GM12878 (cell line): Measurements from ENCODE around the gene NPM3. TPM values are rescaled to one million over a fixed set of nuclear protein-coding genes. Genes with fewer than 3 reads are reported as not detected.

Experiments used
- ATAC-seq: fragments of 200-7000 bp; cut with Tn5 transposase; 3 replicates; pipeline ENCODE4 v1.9.1; 2020; ENCODE audit warnings: mild to moderate bottlenecking, moderate library complexity
- BruUV-seq: library from RNA; stranded (reverse); fragments of 400-500 nt; replicated peaks from 2 replicates; lab custom pipeline; 2021; lab: Mats Ljungman, UMichigan
- CTCF ChIA-PET: fragments of 300-600 bp; sonication (Branson Sonifier 250); formaldehyde crosslinking; extraction: SDS; loops from one replicate; lab custom pipeline; 2021; ENCODE audit warnings: inconsistent platforms; lab: Yijun Ruan, JAX
- POLR2A ChIA-PET: fragments of 350-600 bp; formaldehyde crosslinking; extraction: SDS; loops from one replicate; lab custom pipeline; 2021; ENCODE audit warnings: inconsistent platforms; lab: Charles Lee
- RAD21 ChIA-PET: fragments of 300-600 bp; sonication (Branson Sonifier 250); formaldehyde crosslinking; loops from one replicate; lab custom pipeline; 2023; ENCODE audit warnings: antibody characterized with exemption; ENCODE audit not compliant: unreplicated experiment; lab: Charles Lee
- SMC1A ChIA-PET: fragments of 300-600 bp; sonication (Branson Sonifier 250); formaldehyde crosslinking; loops from one replicate; lab custom pipeline; 2023; ENCODE audit not compliant: unreplicated experiment, uncharacterized antibody; lab: Charles Lee
- DNase-seq: peaks from one replicate; pipeline ENCODE4 v3.0.0-alpha.2; 2011; ENCODE audit warnings: low read depth, low spot score
- FAIRE-seq: peaks from 3 replicates; lab custom pipeline; 2011; peaks lifted over from hg19 to GRCh38; lab: Jason Lieb, UNC
- H2AFZ ChIP-seq: 2 replicates; pipeline ENCODE4 v1.6.0; 2011; ENCODE audit warnings: low read depth, low read length, control low read depth; ENCODE audit not compliant: control insufficient read depth
- H3K27ac ChIP-seq: 2 replicates; pipeline ENCODE4 v1.5.1; 2011; ENCODE audit warnings: control low read depth; ENCODE audit not compliant: control insufficient read depth, insufficient read depth
- H3K27me3 ChIP-seq, 2 experiments: replicated peaks in 1 of 2; 2 replicates each; pipeline versions ENCODE4 v1.6.0 to v1.6.1; 2011; ENCODE audit warnings: low read length in 1 of 2; ENCODE audit not compliant: control insufficient read depth in 2 of 2, insufficient read depth in 2 of 2
- H3K36me3 ChIP-seq, 2 experiments: 2 replicates each; pipeline ENCODE4 v1.5.1; 2011; ENCODE audit warnings: low read length in 1 of 2; ENCODE audit not compliant: control insufficient read depth in 2 of 2, insufficient read depth in 2 of 2
- H3K4me1 ChIP-seq: 2 replicates; pipeline ENCODE4 v1.6.1; 2011; ENCODE audit warnings: mild to moderate bottlenecking, low read length, moderate library complexity, mixed read lengths; ENCODE audit not compliant: control insufficient read depth, insufficient read depth
- H3K4me2 ChIP-seq: 2 replicates; pipeline ENCODE4 v1.6.0; 2011; ENCODE audit warnings: control low read depth; ENCODE audit not compliant: control insufficient read depth, insufficient read depth
- H3K4me3 ChIP-seq: fragments of 200-600 bp; sonication (generic); 2 replicates; pipeline ENCODE4 v1.5.1; 2016
- H3K79me2 ChIP-seq: 2 replicates; pipeline ENCODE4 v1.6.0; 2011; ENCODE audit warnings: low read length; ENCODE audit not compliant: control insufficient read depth, insufficient read depth
- H3K9ac ChIP-seq: 2 replicates; pipeline ENCODE4 v1.8.0; 2011; ENCODE audit warnings: low read length, control low read depth, mixed read lengths; ENCODE audit not compliant: control insufficient read depth, insufficient read depth
- H3K9me3 ChIP-seq: replicated peaks from 3 replicates; pipeline ENCODE4 v1.5.1; 2011; ENCODE audit warnings: mild to moderate bottlenecking, low read length; ENCODE audit not compliant: control insufficient read depth, insufficient read depth
- H4K20me1 ChIP-seq: 2 replicates; pipeline ENCODE4 v1.6.0; 2011; ENCODE audit not compliant: control insufficient read depth, insufficient read depth
- BHLHE40 ChIP-seq, 2 experiments: fragments of 450-650 bp in 1 of 2; IDR thresholded peaks; 2 replicates each; pipeline ENCODE4 v1.6.1; 2011 to 2017; ENCODE audit warnings: low read depth in 2 of 2, borderline replicate concordance in 1 of 2, improper control_type of control experiment in 1 of 2, low read length in 1 of 2, mild to moderate bottlenecking in 1 of 2
- HDGF ChIP-seq: fragments of 450-650 bp; IDR thresholded peaks from 2 replicates; pipeline ENCODE4 v1.6.1; 2016; ENCODE audit warnings: antibody characterized with exemption
- MTA2 ChIP-seq: fragments of 450-650 bp; IDR thresholded peaks from 2 replicates; pipeline ENCODE4 v1.6.1; 2016; ENCODE audit warnings: low read depth, mild to moderate bottlenecking, moderate library complexity
- NFIC ChIP-seq: IDR thresholded peaks from 2 replicates; pipeline ENCODE4 v1.6.1; 2012; ENCODE audit warnings: low read depth, mild to moderate bottlenecking, inconsistent platforms, low read length, moderate library complexity
- NFYB ChIP-seq: IDR thresholded peaks from 2 replicates; pipeline ENCODE4 v1.6.1; 2011; ENCODE audit warnings: low read depth, mild to moderate bottlenecking, low read length, improper control_type of control experiment, moderate library complexity; ENCODE audit not compliant: insufficient read depth
- RAD21 ChIP-seq: IDR thresholded peaks from 2 replicates; pipeline ENCODE4 v1.6.1; 2011; ENCODE audit warnings: mild to moderate bottlenecking, low read depth, low read length, moderate library complexity; ENCODE audit not compliant: insufficient read depth
- RELA ChIP-seq: fragments of 450-650 bp; IDR thresholded peaks from 2 replicates; pipeline ENCODE4 v1.8.0; 2014; ENCODE audit warnings: borderline replicate concordance; ENCODE audit not compliant: partially characterized antibody
- RUNX3 ChIP-seq: IDR thresholded peaks from 2 replicates; pipeline ENCODE4 v1.6.1; 2012; ENCODE audit warnings: low read length, inconsistent platforms
- SMC3 ChIP-seq: IDR thresholded peaks from 2 replicates; pipeline ENCODE4 v1.6.1; 2011; ENCODE audit warnings: low read length, improper control_type of control experiment, borderline replicate concordance
- TAF1 ChIP-seq: IDR thresholded peaks from 2 replicates; pipeline ENCODE4 v1.6.1; 2011; ENCODE audit warnings: mild to moderate bottlenecking, low read depth, low read length, borderline replicate concordance
- YY1 ChIP-seq: IDR thresholded peaks from 2 replicates; pipeline ENCODE4 v1.6.1; 2011; ENCODE audit warnings: low read depth, mild to moderate bottlenecking, low read length
- ZNF24 ChIP-seq: fragments of 450-650 bp; IDR thresholded peaks from 2 replicates; pipeline ENCODE4 v1.6.1; 2017; ENCODE audit warnings: antibody characterized with exemption, mild to moderate bottlenecking
- WGBS: methylation state at CpG from one replicate; pipeline ENCODE4 v1.1.6; 2016; ENCODE audit warnings: low lambda C conversion rate; ENCODE audit not compliant: insufficient replicate concordance, insufficient coverage; ENCODE audit errors: missing lambda C conversion rate; 5-methylcytosine and 5-hydroxymethylcytosine counted together
- in situ Hi-C: fragments of 300-500 bp; cut with MboI; formaldehyde crosslinking; loops from 9 replicates; pipeline ENCODE4 v1.14.3; 2018; ENCODE audit warnings: mixed read lengths
- intact Hi-C: fragments of 100-400 bp; cut with micrococcal nuclease; formaldehyde crosslinking; loops from one replicate; pipeline ENCODE4 v1.14.2; 2022; ENCODE audit not compliant: unreplicated experiment
- polyA plus RNA-seq, 11 experiments: library from polyadenylated mRNA; depleted of rRNA in 4 of 11; unstranded in 6 of 11; stranded (reverse) in 5 of 11; fragments of >200 nt; fragmentation: Nextera tagmentation in 4 of 11; fragmentation: Illumina TruSeq in 1 of 11; extraction: Ambion mirVana in 4 of 11; extraction: Trizol in 1 of 11; gene quantifications; 1 replicate in 1 of 11; 2 replicates in 10 of 11; pipeline versions ENCODE4 v1.2.1 to v1.2.3, GENCODE V29; 2011 to 2016; ENCODE audit warnings: inconsistent platforms in 2 of 11, missing spikeins in 2 of 11, low read depth in 1 of 11
- total RNA-seq, 4 experiments: library from RNA; depleted of rRNA in 3 of 4; stranded (reverse); fragments of >200 nt in 3 of 4; fragmentation: Illumina TruSeq in 1 of 4; extraction: Trizol in 1 of 4; gene quantifications; 2 replicates each; pipeline versions ENCODE4 v1.2.1 to v1.2.3, GENCODE V29; 2013 to 2021
- TF ChIP-seq, protein P1 (sequence below): fragments of 450-650 bp; IDR thresholded peaks from 2 replicates; pipeline ENCODE4 v1.6.1; 2017; ENCODE audit warnings: low read depth, mild to moderate bottlenecking, moderate library complexity
- TF ChIP-seq, protein P2 (sequence below): IDR thresholded peaks from 2 replicates; pipeline ENCODE4 v1.6.1; 2012; ENCODE audit warnings: low read depth, low read length, improper control_type of control experiment
- TF ChIP-seq, protein P3 (sequence below): IDR thresholded peaks from 2 replicates; pipeline ENCODE4 v1.6.1; 2011; ENCODE audit warnings: low read depth, mild to moderate bottlenecking, low read length, moderate library complexity, borderline replicate concordance; ENCODE audit errors: extremely low read depth
- TF ChIP-seq, protein P4 (sequence below): fragments of 450-650 bp; formaldehyde crosslinking; IDR thresholded peaks from 2 replicates; pipeline ENCODE4 v1.4.0; 2022; ENCODE audit warnings: mild to moderate bottlenecking, moderate library complexity

The NPM3 gene
- total and polyA plus RNA-seq, 10 of the 15 experiments (the other 5 are each of a cell fraction or from before 2014, with no cell fraction given): 13.0 to 171 (median 93.3) TPM

DNA sequence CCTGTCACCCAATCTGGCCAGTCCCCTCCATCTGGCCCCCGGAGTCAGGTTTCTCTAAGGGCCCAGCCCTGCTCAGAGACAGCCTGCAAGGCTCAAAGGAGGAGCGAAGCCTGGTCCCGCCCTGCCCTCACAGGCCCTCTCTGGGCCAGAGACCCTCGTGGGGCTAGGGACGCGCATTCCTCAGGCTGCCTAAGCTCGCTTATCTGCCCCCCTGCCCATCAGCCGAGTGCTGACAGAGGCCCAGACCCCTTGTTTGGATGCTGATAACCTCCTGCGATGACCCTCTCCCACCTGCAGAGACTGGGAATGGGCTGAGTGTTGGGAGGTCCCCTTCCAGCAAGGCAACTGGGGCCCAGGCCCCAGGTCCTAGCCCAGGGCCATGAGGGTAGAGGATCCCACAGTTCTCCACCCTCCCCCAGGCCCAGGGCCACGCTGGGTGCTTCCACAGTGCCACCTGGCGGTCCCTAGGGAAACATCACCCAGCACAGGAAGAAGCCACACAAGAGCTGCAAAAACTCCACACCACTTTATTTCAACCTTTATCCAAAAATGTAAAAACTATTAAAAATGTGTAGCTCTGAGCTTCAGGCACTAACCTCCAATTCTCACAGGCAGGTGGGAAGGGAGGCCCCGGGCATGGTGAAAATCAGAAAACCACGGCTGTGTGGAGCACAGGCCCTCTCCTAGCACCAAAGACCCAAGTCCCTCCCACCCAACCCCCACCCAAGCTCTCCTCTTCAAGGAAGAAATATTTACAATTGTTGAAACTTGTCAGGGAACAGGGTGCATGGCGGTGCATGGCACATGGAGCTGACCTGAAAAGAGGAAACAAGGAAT is 2.2 kb downstream of the NPM3 start:
- ChIA-PET POLR2A (interaction anchor here (0.6 to 1.7 kb wide), 4 partner anchors 33 to 180 kb away, joined by 3 to 6 read pairs (median 3); no protein-coding TSS in a partner anchor), CTCF (interaction anchor here (0.5 to 9.8 kb wide), 64 partner anchors 9 to 567 kb away, joined by 3 to 334 read pairs (median 5); partner anchors contain the start of genes DPCD, FBXW4, OGA and POLL), RAD21 (interaction anchor here (0.5 to 7.9 kb wide), 27 partner anchors 30 to 568 kb away, joined by 3 to 172 read pairs (median 4); partner anchors contain the start of genes DPCD and POLL), SMC1A (interaction anchor here (0.6 to 7.9 kb wide), 26 partner anchors 15 to 568 kb away, joined by 3 to 139 read pairs (median 4); partner anchors contain the start of genes DPCD, OGA and POLL)
- peaks cover 11% of the 10 kb centered on the region for H3K79me2 ChIP-seq
- H3K9ac ChIP-seq: no peak overlapping the region
- no peaks in the 10 kb centered on the region for H4K20me1 ChIP-seq
- in situ Hi-C loops (loop anchor here (5.0 kb wide), 2 partner anchors 174 to 569 kb away; no protein-coding TSS in a partner anchor), intact Hi-C loops (loop anchor here (1.0 to 10.0 kb wide), 6 partner anchors 89 to 620 kb away; partner anchors contain the start of gene BTRC)
- peaks cover 0 to 2% of the 10 kb centered on the region in 2 experiments; a peak in 2 of 4 replicates for H3K27me3 ChIP-seq
- no peaks in the 10 kb centered on the region for H3K9me3 ChIP-seq
- H2AFZ ChIP-seq: no peak overlapping the region
- no peak overlapping the region for H3K27ac ChIP-seq
- FAIRE-seq (peak; percentile 57), ATAC-seq (peak; percentile 67), DNase-seq (peak; percentile 25)
- H3K4me3 ChIP-seq: no peak overlapping the region; the same call in 1 of the 2 replicates
- 55% methylated on average over 14 of the region's 14 CpGs for WGBS
- H3K4me1 ChIP-seq: peaks cover 41% of the 10 kb centered on the region
- H3K4me2 ChIP-seq: peak overlapping the region; percentile 97
- BruUV-seq: no TSS peak
- peaks cover 0 to 6% of the 10 kb centered on the region in 2 experiments; a peak in 2 of 4 replicates for H3K36me3 ChIP-seq
- no peak for TF ChIP-seq RELA
- TF ChIP-seq SMC3: peak; percentile 92
- TF ChIP-seq, protein P1, sequence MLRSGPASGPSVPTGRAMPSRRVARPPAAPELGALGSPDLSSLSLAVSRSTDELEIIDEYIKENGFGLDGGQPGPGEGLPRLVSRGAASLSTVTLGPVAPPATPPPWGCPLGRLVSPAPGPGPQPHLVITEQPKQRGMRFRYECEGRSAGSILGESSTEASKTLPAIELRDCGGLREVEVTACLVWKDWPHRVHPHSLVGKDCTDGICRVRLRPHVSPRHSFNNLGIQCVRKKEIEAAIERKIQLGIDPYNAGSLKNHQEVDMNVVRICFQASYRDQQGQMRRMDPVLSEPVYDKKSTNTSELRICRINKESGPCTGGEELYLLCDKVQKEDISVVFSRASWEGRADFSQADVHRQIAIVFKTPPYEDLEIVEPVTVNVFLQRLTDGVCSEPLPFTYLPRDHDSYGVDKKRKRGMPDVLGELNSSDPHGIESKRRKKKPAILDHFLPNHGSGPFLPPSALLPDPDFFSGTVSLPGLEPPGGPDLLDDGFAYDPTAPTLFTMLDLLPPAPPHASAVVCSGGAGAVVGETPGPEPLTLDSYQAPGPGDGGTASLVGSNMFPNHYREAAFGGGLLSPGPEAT: no peak
- TF ChIP-seq RAD21: peak; percentile 87
- TF ChIP-seq, protein P2, sequence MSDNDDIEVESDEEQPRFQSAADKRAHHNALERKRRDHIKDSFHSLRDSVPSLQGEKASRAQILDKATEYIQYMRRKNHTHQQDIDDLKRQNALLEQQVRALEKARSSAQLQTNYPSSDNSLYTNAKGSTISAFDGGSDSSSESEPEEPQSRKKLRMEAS: no peak
- no peak for TF ChIP-seq NFIC
- peak in 1 of 2 experiments; percentile 37; a peak in 1 of 4 replicates for TF ChIP-seq BHLHE40 (IDR thresholded peaks at IDR 0.05; ENCODE audit: borderline replicate concordance in 1 of 2, low read depth in 2 of 2, low read length in 1 of 2)
- TF ChIP-seq RUNX3: peak; percentile 19; the same call in 1 of the 2 replicates
- TF ChIP-seq, protein P3, sequence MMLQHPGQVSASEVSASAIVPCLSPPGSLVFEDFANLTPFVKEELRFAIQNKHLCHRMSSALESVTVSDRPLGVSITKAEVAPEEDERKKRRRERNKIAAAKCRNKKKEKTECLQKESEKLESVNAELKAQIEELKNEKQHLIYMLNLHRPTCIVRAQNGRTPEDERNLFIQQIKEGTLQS: no peak
- TF ChIP-seq NFYB: no peak
- peak; percentile 73 for TF ChIP-seq YY1
- no peak for TF ChIP-seq TAF1
- TF ChIP-seq, protein P4, sequence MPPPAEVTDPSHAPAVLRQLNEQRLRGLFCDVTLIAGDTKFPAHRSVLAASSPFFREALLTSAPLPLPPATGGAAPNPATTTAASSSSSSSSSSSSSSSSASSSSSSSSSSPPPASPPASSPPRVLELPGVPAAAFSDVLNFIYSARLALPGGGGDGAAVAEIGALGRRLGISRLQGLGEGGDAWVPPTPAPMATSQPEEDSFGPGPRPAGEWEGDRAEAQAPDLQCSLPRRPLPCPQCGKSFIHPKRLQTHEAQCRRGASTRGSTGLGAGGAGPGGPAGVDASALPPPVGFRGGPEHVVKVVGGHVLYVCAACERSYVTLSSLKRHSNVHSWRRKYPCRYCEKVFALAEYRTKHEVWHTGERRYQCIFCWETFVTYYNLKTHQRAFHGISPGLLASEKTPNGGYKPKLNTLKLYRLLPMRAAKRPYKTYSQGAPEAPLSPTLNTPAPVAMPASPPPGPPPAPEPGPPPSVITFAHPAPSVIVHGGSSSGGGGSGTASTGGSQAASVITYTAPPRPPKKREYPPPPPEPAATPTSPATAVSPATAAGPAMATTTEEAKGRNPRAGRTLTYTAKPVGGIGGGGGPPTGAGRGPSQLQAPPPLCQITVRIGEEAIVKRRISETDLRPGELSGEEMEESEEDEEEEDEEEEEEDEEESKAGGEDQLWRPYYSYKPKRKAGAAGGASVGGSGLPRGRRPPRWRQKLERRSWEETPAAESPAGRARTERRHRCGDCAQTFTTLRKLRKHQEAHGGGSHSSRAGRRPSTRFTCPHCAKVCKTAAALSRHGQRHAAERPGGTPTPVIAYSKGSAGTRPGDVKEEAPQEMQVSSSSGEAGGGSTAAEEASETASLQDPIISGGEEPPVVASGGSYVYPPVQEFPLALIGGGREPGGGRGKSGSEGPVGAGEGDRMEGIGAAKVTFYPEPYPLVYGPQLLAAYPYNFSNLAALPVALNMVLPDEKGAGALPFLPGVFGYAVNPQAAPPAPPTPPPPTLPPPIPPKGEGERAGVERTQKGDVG: no peak
- peak; percentile 72; the same call in 1 of the 2 replicates for TF ChIP-seq HDGF
- TF ChIP-seq ZNF24: no peak
- no peak for TF ChIP-seq MTA2
